ENCODE data around the gene CEP63.

The CEP63 gene

GRCh38 chr3:134511500-134511899 lies 25.6 kb downstream of the CEP63 start:
- TF ChIP-seq, protein P1, sequence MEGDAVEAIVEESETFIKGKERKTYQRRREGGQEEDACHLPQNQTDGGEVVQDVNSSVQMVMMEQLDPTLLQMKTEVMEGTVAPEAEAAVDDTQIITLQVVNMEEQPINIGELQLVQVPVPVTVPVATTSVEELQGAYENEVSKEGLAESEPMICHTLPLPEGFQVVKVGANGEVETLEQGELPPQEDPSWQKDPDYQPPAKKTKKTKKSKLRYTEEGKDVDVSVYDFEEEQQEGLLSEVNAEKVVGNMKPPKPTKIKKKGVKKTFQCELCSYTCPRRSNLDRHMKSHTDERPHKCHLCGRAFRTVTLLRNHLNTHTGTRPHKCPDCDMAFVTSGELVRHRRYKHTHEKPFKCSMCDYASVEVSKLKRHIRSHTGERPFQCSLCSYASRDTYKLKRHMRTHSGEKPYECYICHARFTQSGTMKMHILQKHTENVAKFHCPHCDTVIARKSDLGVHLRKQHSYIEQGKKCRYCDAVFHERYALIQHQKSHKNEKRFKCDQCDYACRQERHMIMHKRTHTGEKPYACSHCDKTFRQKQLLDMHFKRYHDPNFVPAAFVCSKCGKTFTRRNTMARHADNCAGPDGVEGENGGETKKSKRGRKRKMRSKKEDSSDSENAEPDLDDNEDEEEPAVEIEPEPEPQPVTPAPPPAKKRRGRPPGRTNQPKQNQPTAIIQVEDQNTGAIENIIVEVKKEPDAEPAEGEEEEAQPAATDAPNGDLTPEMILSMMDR (IDR thresholded peaks at IDR 0.05; ENCODE audit: extremely low read depth, insufficient read depth, missing control alignments) = no peak
- no peak for DNase-seq (ENCODE audit: low spot score)
- in situ Hi-C loops (cut with MboI; ENCODE audit: low pct_unique_long_range_greater_than_20kb, low sequenced_read_pairs, unreplicated experiment) = no loop called here

DNA sequence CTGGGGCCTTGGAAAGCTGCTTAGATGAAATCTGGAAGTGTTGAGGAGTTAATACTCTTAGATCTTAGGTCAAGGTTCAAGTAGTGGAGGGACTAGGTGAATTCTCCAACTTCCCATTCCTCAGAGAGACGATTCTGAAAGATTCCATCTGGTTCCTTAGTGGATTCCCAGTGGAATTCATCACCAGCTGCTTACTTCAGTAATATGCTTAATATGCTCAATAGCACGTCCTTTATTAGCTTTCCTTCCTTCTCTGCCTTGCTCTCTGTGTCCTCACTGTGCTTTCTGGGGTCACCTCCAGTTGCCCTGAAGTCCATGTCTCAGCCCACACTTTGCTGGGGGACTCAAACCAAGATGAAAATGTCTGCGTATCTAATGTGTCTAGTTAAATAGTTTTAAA lies 31.0 kb downstream of the CEP63 start:
- no peak for DNase-seq (ENCODE audit: low spot score)
- in situ Hi-C loops (cut with MboI; ENCODE audit: low pct_unique_long_range_greater_than_20kb, low sequenced_read_pairs, unreplicated experiment) = no loop called here
- TF ChIP-seq, protein P1 (IDR thresholded peaks at IDR 0.05; ENCODE audit: extremely low read depth, insufficient read depth, missing control alignments) = no peak

DNA sequence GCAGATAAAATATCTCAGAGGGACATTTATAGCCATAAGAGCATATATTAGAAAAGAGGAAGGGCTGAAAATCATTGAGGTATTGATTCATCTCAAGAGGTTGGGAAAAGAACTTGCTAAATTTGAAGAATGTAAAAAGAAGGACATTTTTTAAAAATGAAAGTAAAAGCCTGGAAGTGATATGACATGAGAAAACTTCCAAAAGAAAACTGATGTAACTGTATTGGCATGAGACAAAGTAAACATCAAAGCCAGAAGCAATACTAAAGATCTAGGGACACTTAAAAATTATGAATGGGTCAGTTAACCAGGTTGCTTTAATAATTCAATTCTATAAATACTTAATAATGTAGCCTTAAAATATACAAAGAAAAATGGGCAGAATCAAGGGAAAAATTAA lies 31.9 kb downstream of the CEP63 start:
- no peak for DNase-seq (ENCODE audit: low spot score)
- in situ Hi-C loops (cut with MboI; ENCODE audit: low pct_unique_long_range_greater_than_20kb, low sequenced_read_pairs, unreplicated experiment) = no loop called here
- TF ChIP-seq, protein P1 (IDR thresholded peaks at IDR 0.05; ENCODE audit: extremely low read depth, insufficient read depth, missing control alignments) = no peak

GRCh38 chr3:134522541-134522940 lies 36.7 kb downstream of the CEP63 start:
- TF ChIP-seq, protein P1 (IDR thresholded peaks at IDR 0.05; ENCODE audit: extremely low read depth, insufficient read depth, missing control alignments) = no peak
- in situ Hi-C loops (cut with MboI; ENCODE audit: low pct_unique_long_range_greater_than_20kb, low sequenced_read_pairs, unreplicated experiment) = no loop called here
- no peak for DNase-seq (ENCODE audit: low spot score)

- TF ChIP-seq, protein P1 (IDR thresholded peaks at IDR 0.05; ENCODE audit: extremely low read depth, insufficient read depth, missing control alignments) = no peak
- no peak for DNase-seq (ENCODE audit: low spot score)
- in situ Hi-C loops (cut with MboI; ENCODE audit: low pct_unique_long_range_greater_than_20kb, low sequenced_read_pairs, unreplicated experiment) = no loop called here
Observed at GRCh38 chr3:134525293-134525692, 39.4 kb downstream of the CEP63 start.

GRCh38 chr3:134526319-134526718 lies 40.5 kb downstream of the CEP63 start:
- TF ChIP-seq, protein P1 (IDR thresholded peaks at IDR 0.05; ENCODE audit: extremely low read depth, insufficient read depth, missing control alignments) = no peak
- in situ Hi-C loops (cut with MboI; ENCODE audit: low pct_unique_long_range_greater_than_20kb, low sequenced_read_pairs, unreplicated experiment) = no loop called here
- DNase-seq (ENCODE audit: low spot score) = no peak

DNA sequence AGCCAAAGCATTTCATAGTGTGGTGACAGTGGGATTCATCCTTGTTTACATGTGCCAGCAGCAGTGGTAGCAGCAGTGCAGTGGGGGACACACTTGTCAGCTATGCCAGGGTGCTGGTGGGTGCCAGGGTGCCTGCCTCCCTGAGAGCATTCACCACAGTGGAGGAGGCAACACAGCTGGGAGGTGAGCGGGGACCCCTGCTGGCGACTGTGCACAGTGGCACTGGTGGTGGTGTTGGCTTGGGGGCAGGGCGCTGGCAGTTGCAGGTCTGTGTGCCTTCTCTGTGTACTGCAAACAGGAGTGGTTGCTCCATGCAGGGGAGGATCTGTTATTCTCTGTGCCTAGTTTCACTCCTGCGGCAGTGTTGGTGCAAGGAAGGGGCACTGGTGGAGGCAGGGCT lies 41.2 kb downstream of the CEP63 start:
- no peak for DNase-seq (ENCODE audit: low spot score)
- in situ Hi-C loops (cut with MboI; ENCODE audit: low pct_unique_long_range_greater_than_20kb, low sequenced_read_pairs, unreplicated experiment) = no loop called here
- TF ChIP-seq, protein P1 (IDR thresholded peaks at IDR 0.05; ENCODE audit: extremely low read depth, insufficient read depth, missing control alignments) = peak; percentile 23
